ENCODE results near the gene EOGT. TPM values are rescaled to one million over a fixed set of nuclear protein-coding genes. Genes with fewer than 3 reads are reported as not detected.

The EOGT gene
- total RNA-seq, 2 experiments from 2014 or later: 5.9 to 10.8 TPM

DNA sequence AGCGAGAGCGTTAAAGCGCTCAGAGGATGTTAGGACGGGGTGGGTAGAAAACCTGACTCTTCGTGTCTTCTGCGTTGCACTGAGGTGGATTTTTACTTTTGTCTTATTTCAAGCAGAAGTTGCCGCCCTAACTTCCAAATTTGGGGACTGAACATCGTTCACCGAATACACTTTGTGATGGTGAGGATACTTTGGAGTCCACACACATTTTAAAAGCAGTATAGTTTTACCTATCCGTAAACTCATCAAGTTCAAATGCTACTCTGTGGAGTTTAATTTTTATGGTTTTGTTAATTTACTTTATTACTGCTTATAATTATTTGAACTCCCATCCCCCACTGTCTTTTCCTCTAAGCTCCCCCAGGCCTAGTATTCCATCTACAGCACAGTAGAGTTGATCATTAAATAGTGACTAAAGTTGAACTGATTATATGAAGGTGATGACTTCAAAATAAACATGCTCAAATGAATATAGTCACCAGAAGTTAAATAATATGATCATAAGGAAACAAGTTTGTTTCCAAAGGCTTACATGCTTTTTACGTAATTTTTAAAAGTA is 617 bp upstream of the EOGT start:
- Histone ChIP-seq H2AFZ (ENCODE audit: low read length) (peak overlapping the region; percentile 96), H3K79me2 (ENCODE audit: insufficient read depth, low read depth, low read length) (no peaks in the 10 kb centered on the region; the same call in 1 of the 2 replicates), H3K4me3 (ENCODE audit: low read depth, low read length, poor library complexity, severe bottlenecking) (peak overlapping the region; percentile 73), H3K36me3 (ENCODE audit: insufficient read depth, low read length) (peaks cover 10% of the 10 kb centered on the region; the same call in 1 of the 2 replicates), H3K4me1 (ENCODE audit: insufficient read depth, low read length, poor library complexity, severe bottlenecking) (peaks cover 13% of the 10 kb centered on the region), H3K9me2 (ENCODE audit: insufficient read depth, low read length) (no peaks in the 10 kb centered on the region), H3K9me3 (ENCODE audit: low read length) (no peaks in the 10 kb centered on the region), H4K20me1 (ENCODE audit: insufficient read depth, low read length) (no peaks in the 10 kb centered on the region), H3K27ac (ENCODE audit: low read depth, low read length, poor library complexity, severe bottlenecking) (no peak overlapping the region), H3K4me2 (ENCODE audit: low read length) (peak overlapping the region; percentile 76)
- CTCF ChIA-PET (ENCODE audit: unreplicated experiment): no interaction called here
- DNase-seq (ENCODE audit: low spot score): no peak
- TF ChIP-seq EZH2phosphoT487 (IDR thresholded peaks at IDR 0.05; ENCODE audit: borderline replicate concordance, low read depth, low read length): no peak
- TF ChIP-seq, protein P1, sequence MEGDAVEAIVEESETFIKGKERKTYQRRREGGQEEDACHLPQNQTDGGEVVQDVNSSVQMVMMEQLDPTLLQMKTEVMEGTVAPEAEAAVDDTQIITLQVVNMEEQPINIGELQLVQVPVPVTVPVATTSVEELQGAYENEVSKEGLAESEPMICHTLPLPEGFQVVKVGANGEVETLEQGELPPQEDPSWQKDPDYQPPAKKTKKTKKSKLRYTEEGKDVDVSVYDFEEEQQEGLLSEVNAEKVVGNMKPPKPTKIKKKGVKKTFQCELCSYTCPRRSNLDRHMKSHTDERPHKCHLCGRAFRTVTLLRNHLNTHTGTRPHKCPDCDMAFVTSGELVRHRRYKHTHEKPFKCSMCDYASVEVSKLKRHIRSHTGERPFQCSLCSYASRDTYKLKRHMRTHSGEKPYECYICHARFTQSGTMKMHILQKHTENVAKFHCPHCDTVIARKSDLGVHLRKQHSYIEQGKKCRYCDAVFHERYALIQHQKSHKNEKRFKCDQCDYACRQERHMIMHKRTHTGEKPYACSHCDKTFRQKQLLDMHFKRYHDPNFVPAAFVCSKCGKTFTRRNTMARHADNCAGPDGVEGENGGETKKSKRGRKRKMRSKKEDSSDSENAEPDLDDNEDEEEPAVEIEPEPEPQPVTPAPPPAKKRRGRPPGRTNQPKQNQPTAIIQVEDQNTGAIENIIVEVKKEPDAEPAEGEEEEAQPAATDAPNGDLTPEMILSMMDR (conservative IDR thresholded peaks at IDR 0.05; ENCODE audit: low read length): no peak
- POLR2A ChIA-PET: interaction anchor here (1.0 kb wide), 1 partner anchor 78 kb away, joined by 6 read pairs; no protein-coding TSS in a partner anchor
- BruUV-seq (replicated peaks): TSS peak; percentile 82
- intact Hi-C loops (cut with micrococcal nuclease; ENCODE audit: unreplicated experiment): no loop called here

DNA sequence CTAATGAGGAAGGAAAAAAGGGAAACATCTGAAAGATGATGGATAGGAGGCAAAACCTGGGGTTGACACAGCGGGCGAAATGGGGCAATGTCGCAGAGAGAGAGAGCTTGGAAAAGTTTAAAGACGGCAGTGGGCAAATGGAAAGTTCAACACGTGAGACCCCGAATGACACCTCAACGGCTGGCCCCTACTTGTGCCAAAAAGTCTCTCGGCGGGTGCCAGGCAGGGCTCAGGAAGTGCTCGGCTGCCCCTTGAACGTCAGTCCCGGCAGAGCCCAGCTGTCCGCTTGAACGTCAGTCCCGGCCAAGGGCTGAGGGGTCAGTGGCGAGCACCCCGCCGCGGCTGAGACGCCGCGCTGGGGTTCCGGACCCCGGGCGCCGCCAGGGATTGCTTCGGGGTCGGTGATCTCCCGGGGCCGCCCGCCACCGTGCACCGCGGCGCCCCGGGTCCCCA is 658 bp downstream of the EOGT start:
- H3K9me3 ChIP-seq (ENCODE audit: low read length): no peaks in the 10 kb centered on the region
- BruUV-seq (replicated peaks): no TSS peak
- TF ChIP-seq EZH2phosphoT487 (IDR thresholded peaks at IDR 0.05; ENCODE audit: borderline replicate concordance, low read depth, low read length): no peak
- TF ChIP-seq, protein P1 (conservative IDR thresholded peaks at IDR 0.05; ENCODE audit: low read length): no peak
- H3K36me3 ChIP-seq (ENCODE audit: insufficient read depth, low read length): no peaks in the 10 kb centered on the region
- peak overlapping the region; percentile 73 for H3K4me3 ChIP-seq (ENCODE audit: low read depth, low read length, poor library complexity, severe bottlenecking)
- peaks cover 13% of the 10 kb centered on the region for H3K4me1 ChIP-seq (ENCODE audit: insufficient read depth, low read length, poor library complexity, severe bottlenecking)
- intact Hi-C loops (cut with micrococcal nuclease; ENCODE audit: unreplicated experiment): loop anchor here (2.0 kb wide), 1 partner anchor 72 kb away; the partner anchor contains the start of gene ARL6IP5
- H4K20me1 ChIP-seq (ENCODE audit: insufficient read depth, low read length): no peaks in the 10 kb centered on the region
- H3K9me2 ChIP-seq (ENCODE audit: insufficient read depth, low read length): no peaks in the 10 kb centered on the region
- DNase-seq (ENCODE audit: low spot score): peak; percentile 20
- ChIA-PET POLR2A (interaction anchor here (0.6 to 0.7 kb wide), 2 partner anchors 78 to 87 kb away, joined by 3 read pairs; no protein-coding TSS in a partner anchor), CTCF (ENCODE audit: unreplicated experiment) (no interaction called here)
- peak overlapping the region; percentile 76 for H3K4me2 ChIP-seq (ENCODE audit: low read length)
- H2AFZ ChIP-seq (ENCODE audit: low read length): peak overlapping the region; percentile 96
- H3K27ac ChIP-seq (ENCODE audit: low read depth, low read length, poor library complexity, severe bottlenecking): no peak overlapping the region
- H3K79me2 ChIP-seq (ENCODE audit: insufficient read depth, low read depth, low read length): no peaks in the 10 kb centered on the region; the same call in 1 of the 2 replicates
